HEK293T (cell line): Measurements from ENCODE around the gene NAALAD2.

Experiments
- FOXA1 ChIP-seq: fragments of 450-650 bp; IDR thresholded peaks from 2 replicates; pipeline ENCODE4 v1.6.1; 2016; ENCODE audit warnings: mild to moderate bottlenecking
- FOXK2 ChIP-seq: fragments of 450-650 bp; IDR thresholded peaks from 2 replicates; pipeline ENCODE4 v1.6.1; 2016; ENCODE audit warnings: mild to moderate bottlenecking
- FOXM1 ChIP-seq: fragments of 450-650 bp; IDR thresholded peaks from 2 replicates; pipeline ENCODE4 v1.6.1; 2017; ENCODE audit warnings: mild to moderate bottlenecking, borderline replicate concordance
- HDGF ChIP-seq: fragments of 450-650 bp; IDR thresholded peaks from 2 replicates; pipeline ENCODE4 v1.6.1; 2017; ENCODE audit warnings: antibody characterized with exemption, borderline replicate concordance
- NFRKB ChIP-seq: fragments of 450-650 bp; IDR thresholded peaks from 2 replicates; pipeline ENCODE4 v1.6.1; 2016; ENCODE audit warnings: mild to moderate bottlenecking, moderate library complexity
- SP1 ChIP-seq: fragments of 450-650 bp; IDR thresholded peaks from 2 replicates; pipeline ENCODE4 v1.6.1; 2017
- ZNF384 ChIP-seq: fragments of 450-650 bp; IDR thresholded peaks from 2 replicates; pipeline ENCODE4 v1.6.1; 2016

- TF ChIP-seq ZNF384 (no peak), FOXM1 (no peak), FOXA1 (no peak), HDGF (no peak), SP1 (no peak), FOXK2 (no peak), NFRKB (no peak)
These were observed 74.4 kb downstream of the NAALAD2 start for GRCh38 chr11:90208857-90209256.
